Stimulated activated naive CD8-positive, alpha-beta T cell treated with anti-CD3 and anti-CD28 coated beads, Interleukin-15, Interleukin-2, amounts not matched to agents 100 ng/mL and 50 ng/mL, for 24 hours (primary cell): ENCODE measurements around the gene PHF21B.
"Not testable (repeated sequence)": the region's sequence is repeated elsewhere in the genome, so short reads cannot be mapped to it uniquely, and the experiment has no call there.

Source experiments
- H3K27ac Mint-ChIP-seq: one replicate; pipeline ENCODE4 v1.8.0; 2021; ENCODE audit warnings: mild to moderate bottlenecking, mixed read lengths
- H3K27me3 Mint-ChIP-seq: one replicate; pipeline ENCODE4 v1.8.0; 2021; ENCODE audit warnings: mixed read lengths
- H3K36me3 Mint-ChIP-seq: one replicate; pipeline ENCODE4 v1.8.0; 2021; ENCODE audit warnings: low read depth, mixed read lengths
- H3K4me1 Mint-ChIP-seq: one replicate; pipeline ENCODE4 v1.8.0; 2021; ENCODE audit warnings: low read depth, mixed read lengths
- H3K4me3 Mint-ChIP-seq: one replicate; pipeline ENCODE4 v1.8.0; 2021; ENCODE audit warnings: mild to moderate bottlenecking, mixed read lengths
- H3K9me3 Mint-ChIP-seq: one replicate; pipeline ENCODE4 v1.8.0; 2021; ENCODE audit warnings: mixed read lengths

Gene PHF21B

GRCh38 chr22:44906248-44906936 lies 103.4 kb downstream of the PHF21B start:
- H3K36me3 Mint-ChIP-seq = no peaks in the 10 kb centered on the region
- H3K4me3 Mint-ChIP-seq = no peak overlapping the region
- no peaks in the 10 kb centered on the region for H3K4me1 Mint-ChIP-seq
- H3K27me3 Mint-ChIP-seq = peaks cover 14% of the 10 kb centered on the region
- peaks cover 8% of the 10 kb centered on the region for H3K9me3 Mint-ChIP-seq
- H3K27ac Mint-ChIP-seq = no peak overlapping the region

- Mint-ChIP-seq H3K9me3 (peaks cover 11% of the 10 kb centered on the region), H3K27me3 (peaks cover 22% of the 10 kb centered on the region)
- H3K4me1 Mint-ChIP-seq, H3K36me3 Mint-ChIP-seq, H3K4me3 Mint-ChIP-seq, H3K27ac Mint-ChIP-seq: not testable (repeated sequence)
Measured at GRCh38 chr22:44904492-44905152, 105.2 kb downstream of the PHF21B start.

GRCh38 chr22:44903164-44903563 lies 106.6 kb downstream of the PHF21B start:
- Mint-ChIP-seq H3K27me3 (peaks cover 22% of the 10 kb centered on the region), H3K9me3 (peaks cover 11% of the 10 kb centered on the region)
- not testable (repeated sequence) for H3K4me3 Mint-ChIP-seq, H3K36me3 Mint-ChIP-seq, H3K4me1 Mint-ChIP-seq, H3K27ac Mint-ChIP-seq

- H3K36me3 Mint-ChIP-seq = no peaks in the 10 kb centered on the region
- peaks cover 22% of the 10 kb centered on the region for H3K27me3 Mint-ChIP-seq
- no peaks in the 10 kb centered on the region for H3K4me1 Mint-ChIP-seq
- no peak overlapping the region for H3K27ac Mint-ChIP-seq
- no peak overlapping the region for H3K4me3 Mint-ChIP-seq
- peaks cover 11% of the 10 kb centered on the region for H3K9me3 Mint-ChIP-seq
Measured at GRCh38 chr22:44901301-44901700, 108.5 kb downstream of the PHF21B start.

- no peak overlapping the region for H3K27ac Mint-ChIP-seq
- no peak overlapping the region for H3K4me3 Mint-ChIP-seq
- no peaks in the 10 kb centered on the region for H3K4me1 Mint-ChIP-seq
- H3K9me3 Mint-ChIP-seq = peaks cover 11% of the 10 kb centered on the region
- peaks cover 16% of the 10 kb centered on the region for H3K27me3 Mint-ChIP-seq
- no peaks in the 10 kb centered on the region for H3K36me3 Mint-ChIP-seq
Measured at GRCh38 chr22:44898236-44898635, 111.6 kb downstream of the PHF21B start.

- H3K4me3 Mint-ChIP-seq = no peak overlapping the region
- H3K27ac Mint-ChIP-seq = no peak overlapping the region
Measured at GRCh38 chr22:44895296-44896055, 114.3 kb downstream of the PHF21B start.

GRCh38 chr22:44894782-44895181 lies 115.0 kb downstream of the PHF21B start:
- Mint-ChIP-seq H3K9me3 (no peaks in the 10 kb centered on the region), H3K36me3 (no peaks in the 10 kb centered on the region), H3K4me1 (no peaks in the 10 kb centered on the region), H3K27me3 (peaks cover under 1% of the 10 kb centered on the region), H3K27ac (no peak overlapping the region), H3K4me3 (no peak overlapping the region)

More at GRCh38 chr22:44895296-44896055, 114.3 kb downstream of the PHF21B start:
- Mint-ChIP-seq H3K36me3 (no peaks in the 10 kb centered on the region), H3K27me3 (peaks cover 5% of the 10 kb centered on the region), H3K4me1 (no peaks in the 10 kb centered on the region), H3K9me3 (no peaks in the 10 kb centered on the region)

- no peak overlapping the region for H3K4me3 Mint-ChIP-seq
- no peaks in the 10 kb centered on the region for H3K4me1 Mint-ChIP-seq
- H3K36me3 Mint-ChIP-seq = no peaks in the 10 kb centered on the region
- no peaks in the 10 kb centered on the region for H3K27me3 Mint-ChIP-seq
- no peak overlapping the region for H3K27ac Mint-ChIP-seq
- no peaks in the 10 kb centered on the region for H3K9me3 Mint-ChIP-seq
Measured at GRCh38 chr22:44894321-44894720, 115.5 kb downstream of the PHF21B start.

GRCh38 chr22:44893731-44894080 lies 116.1 kb downstream of the PHF21B start:
- H3K27me3 Mint-ChIP-seq = no peaks in the 10 kb centered on the region
- H3K36me3 Mint-ChIP-seq = no peaks in the 10 kb centered on the region
- no peaks in the 10 kb centered on the region for H3K9me3 Mint-ChIP-seq
- H3K27ac Mint-ChIP-seq = no peak overlapping the region
- no peak overlapping the region for H3K4me3 Mint-ChIP-seq
- no peaks in the 10 kb centered on the region for H3K4me1 Mint-ChIP-seq

GRCh38 chr22:44892803-44893730 lies 116.7 kb downstream of the PHF21B start:
- Mint-ChIP-seq H3K27me3 (no peaks in the 10 kb centered on the region), H3K4me1 (no peaks in the 10 kb centered on the region), H3K36me3 (no peaks in the 10 kb centered on the region), H3K4me3 (no peak overlapping the region), H3K27ac (no peak overlapping the region), H3K9me3 (no peaks in the 10 kb centered on the region)

- Mint-ChIP-seq H3K27me3 (no peaks in the 10 kb centered on the region), H3K36me3 (no peaks in the 10 kb centered on the region), H3K4me3 (no peak overlapping the region), H3K27ac (no peak overlapping the region), H3K4me1 (no peaks in the 10 kb centered on the region), H3K9me3 (no peaks in the 10 kb centered on the region)
Measured at GRCh38 chr22:44892243-44892642, 117.6 kb downstream of the PHF21B start.

- no peaks in the 10 kb centered on the region for H3K4me1 Mint-ChIP-seq
- no peaks in the 10 kb centered on the region for H3K36me3 Mint-ChIP-seq
- H3K4me3 Mint-ChIP-seq = no peak overlapping the region
- H3K9me3 Mint-ChIP-seq = no peaks in the 10 kb centered on the region
- H3K27me3 Mint-ChIP-seq = no peaks in the 10 kb centered on the region
- no peak overlapping the region for H3K27ac Mint-ChIP-seq
Measured at GRCh38 chr22:44891791-44892190, 118.0 kb downstream of the PHF21B start.

GRCh38 chr22:44891293-44891747 lies 118.5 kb downstream of the PHF21B start:
- no peak overlapping the region for H3K4me3 Mint-ChIP-seq
- no peaks in the 10 kb centered on the region for H3K4me1 Mint-ChIP-seq
- H3K27ac Mint-ChIP-seq = no peak overlapping the region
- no peaks in the 10 kb centered on the region for H3K27me3 Mint-ChIP-seq
- no peaks in the 10 kb centered on the region for H3K36me3 Mint-ChIP-seq
- H3K9me3 Mint-ChIP-seq = no peaks in the 10 kb centered on the region

GRCh38 chr22:44890416-44891292 lies 119.2 kb downstream of the PHF21B start:
- no peak overlapping the region for H3K27ac Mint-ChIP-seq
- H3K4me1 Mint-ChIP-seq = no peaks in the 10 kb centered on the region
- H3K9me3 Mint-ChIP-seq = no peaks in the 10 kb centered on the region
- no peaks in the 10 kb centered on the region for H3K27me3 Mint-ChIP-seq
- H3K4me3 Mint-ChIP-seq = no peak overlapping the region
- no peaks in the 10 kb centered on the region for H3K36me3 Mint-ChIP-seq
